Keratinocyte (primary cell): ENCODE data around the gene SLC25A44.

Experiments
- EZH2 ChIP-seq: IDR thresholded peaks from one replicate; pipeline ENCODE4 v1.6.1; 2012; ENCODE audit warnings: inconsistent platforms, mild to moderate bottlenecking, low read length, moderate library complexity
- TF ChIP-seq, protein P1 (sequence below), 3 experiments: IDR thresholded peaks in 1 of 3; conservative IDR thresholded peaks in 1 of 3; optimal IDR thresholded peaks in 1 of 3; 2 replicates in 2 of 3; 3 replicates in 1 of 3; pipeline versions ENCODE3 to v1.5.1; 2011; ENCODE audit warnings: low read length in 3 of 3, mild to moderate bottlenecking in 3 of 3, moderate library complexity in 2 of 3, control low read depth in 1 of 3, inconsistent platforms in 1 of 3; ENCODE audit not compliant: insufficient read depth in 2 of 3; ENCODE audit errors: extremely low read depth in 1 of 3

DNA sequence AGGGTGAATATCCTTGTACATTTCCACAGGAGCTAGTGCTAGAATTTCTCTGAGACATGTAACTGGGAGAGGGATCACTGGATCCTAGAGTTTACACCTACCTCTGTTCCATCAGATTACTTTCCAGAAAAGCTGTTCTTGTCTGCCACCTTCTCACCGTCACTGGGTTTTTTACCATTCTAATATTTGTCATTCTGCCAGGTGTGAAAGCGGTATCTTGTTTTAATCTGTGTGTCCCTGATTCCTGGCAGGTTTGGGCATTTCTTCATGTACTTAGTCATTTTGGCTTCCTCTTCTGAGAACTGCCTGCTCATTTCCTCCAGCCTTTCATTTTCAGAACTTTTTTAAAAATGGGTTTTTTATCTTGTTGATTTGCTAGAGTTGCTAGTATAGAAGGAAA is 24.0 kb downstream of the SLC25A44 start:
- no peak for TF ChIP-seq EZH2
- TF ChIP-seq, protein P1, sequence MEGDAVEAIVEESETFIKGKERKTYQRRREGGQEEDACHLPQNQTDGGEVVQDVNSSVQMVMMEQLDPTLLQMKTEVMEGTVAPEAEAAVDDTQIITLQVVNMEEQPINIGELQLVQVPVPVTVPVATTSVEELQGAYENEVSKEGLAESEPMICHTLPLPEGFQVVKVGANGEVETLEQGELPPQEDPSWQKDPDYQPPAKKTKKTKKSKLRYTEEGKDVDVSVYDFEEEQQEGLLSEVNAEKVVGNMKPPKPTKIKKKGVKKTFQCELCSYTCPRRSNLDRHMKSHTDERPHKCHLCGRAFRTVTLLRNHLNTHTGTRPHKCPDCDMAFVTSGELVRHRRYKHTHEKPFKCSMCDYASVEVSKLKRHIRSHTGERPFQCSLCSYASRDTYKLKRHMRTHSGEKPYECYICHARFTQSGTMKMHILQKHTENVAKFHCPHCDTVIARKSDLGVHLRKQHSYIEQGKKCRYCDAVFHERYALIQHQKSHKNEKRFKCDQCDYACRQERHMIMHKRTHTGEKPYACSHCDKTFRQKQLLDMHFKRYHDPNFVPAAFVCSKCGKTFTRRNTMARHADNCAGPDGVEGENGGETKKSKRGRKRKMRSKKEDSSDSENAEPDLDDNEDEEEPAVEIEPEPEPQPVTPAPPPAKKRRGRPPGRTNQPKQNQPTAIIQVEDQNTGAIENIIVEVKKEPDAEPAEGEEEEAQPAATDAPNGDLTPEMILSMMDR (optimal IDR thresholded peaks at IDR 0.05 in 1 of 3, IDR thresholded peaks at IDR 0.05 in 1 of 3, conservative IDR thresholded peaks at IDR 0.05 in 1 of 3; ENCODE audit: extremely low read depth in 1 of 3, insufficient read depth in 2 of 3, low read length in 3 of 3) = no peak
